Measurements from ENCODE around the gene C2CD2L. TPM values are rescaled to one million over a fixed set of nuclear protein-coding genes. Genes with fewer than 3 reads are reported as not detected.

C2CD2L gene
- polyA plus RNA-seq, 3 donors, result 3.8 to 60.2 (median 6.4) TPM

GRCh38 chr11:119157063-119157462 is 49.9 kb downstream of the C2CD2L start:
- H3K9ac ChIP-seq (ENCODE audit: insufficient read depth, low read length, poor library complexity, severe bottlenecking), result no peak overlapping the region
- peaks cover 0 to under 1% of the 10 kb centered on the region in 2 donors for H3K27me3 ChIP-seq (ENCODE audit: control insufficient read depth in 2 of 2, insufficient read depth in 2 of 2, low read length in 2 of 2)
- no peaks in the 10 kb centered on the region for H3K4me1 ChIP-seq (ENCODE audit: control insufficient read depth in 1 of 2, insufficient read depth in 2 of 2, low read length in 2 of 2)
- no peaks in the 10 kb centered on the region for H3K36me3 ChIP-seq (replicated peaks in 1 of 2; ENCODE audit: control insufficient read depth in 1 of 2, insufficient read depth in 2 of 2, low read length in 2 of 2)
- Mint-ChIP-seq H3K4me3 (no peak overlapping the region), H3K36me3 (no peaks in the 10 kb centered on the region), H3K27me3 (ENCODE audit: low read depth in 3 of 3) (peaks cover 24 to 35% (median 28%) of the 10 kb centered on the region in 3 donors), H3K27ac (peak overlapping the region in 1 of 7 donors; percentile 16), H3K9me3 (peaks cover 0 to 5% (median 0%) of the 10 kb centered on the region in 7 donors), H3K4me1 (peaks cover 6% of the 10 kb centered on the region)
- no peak overlapping the region for H3K27ac ChIP-seq (ENCODE audit: low read depth in 1 of 2, low read length in 2 of 2)
- no peaks in the 10 kb centered on the region for H3K9me3 ChIP-seq (replicated peaks in 1 of 2; ENCODE audit: control insufficient read depth in 1 of 2, insufficient read depth in 1 of 2, low read length in 2 of 2)
- WGBS (ENCODE audit: insufficient coverage), result 62% methylated on average over 2 of the region's 3 CpGs
- no peak for DNase-seq
- intact Hi-C loops (cut with micrococcal nuclease), result no loop called here
- H2AFZ ChIP-seq (ENCODE audit: insufficient read depth, low read depth, low read length, poor library complexity, severe bottlenecking), result no peak overlapping the region
- no peaks in the 10 kb centered on the region for H3K79me2 ChIP-seq (ENCODE audit: insufficient read depth, low read length)
- no peak overlapping the region for H3K4me3 ChIP-seq (replicated peaks in 1 of 3; ENCODE audit: low read depth in 2 of 3, low read length in 3 of 3)
- TF ChIP-seq CTCF (IDR thresholded peaks at IDR 0.05), result no peak
- no peak overlapping the region for H3K4me2 ChIP-seq (replicated peaks; ENCODE audit: extremely low read depth, low read length, poor library complexity, severe bottlenecking)
- H4K20me1 ChIP-seq (ENCODE audit: insufficient read depth, low read length), result no peaks in the 10 kb centered on the region

GRCh38 chr11:119158467-119158866 is 51.3 kb downstream of the C2CD2L start:
- Histone ChIP-seq H3K9ac (ENCODE audit: insufficient read depth, low read length, poor library complexity, severe bottlenecking) (no peak overlapping the region), H3K79me2 (ENCODE audit: insufficient read depth, low read length) (no peaks in the 10 kb centered on the region), H3K27ac (ENCODE audit: low read depth in 1 of 2, low read length in 2 of 2) (no peak overlapping the region), H3K9me3 (replicated peaks in 1 of 2; ENCODE audit: control insufficient read depth in 1 of 2, insufficient read depth in 1 of 2, low read length in 2 of 2) (no peaks in the 10 kb centered on the region), H3K27me3 (ENCODE audit: control insufficient read depth in 2 of 2, insufficient read depth in 2 of 2, low read length in 2 of 2) (no peaks in the 10 kb centered on the region), H3K4me1 (ENCODE audit: control insufficient read depth in 1 of 2, insufficient read depth in 2 of 2, low read length in 2 of 2) (no peaks in the 10 kb centered on the region), H4K20me1 (ENCODE audit: insufficient read depth, low read length) (no peaks in the 10 kb centered on the region), H2AFZ (ENCODE audit: insufficient read depth, low read depth, low read length, poor library complexity, severe bottlenecking) (no peak overlapping the region), H3K36me3 (replicated peaks in 1 of 2; ENCODE audit: control insufficient read depth in 1 of 2, insufficient read depth in 2 of 2, low read length in 2 of 2) (no peaks in the 10 kb centered on the region), H3K4me3 (replicated peaks in 1 of 3; ENCODE audit: low read depth in 2 of 3, low read length in 3 of 3) (no peak overlapping the region), H3K4me2 (replicated peaks; ENCODE audit: extremely low read depth, low read length, poor library complexity, severe bottlenecking) (no peak overlapping the region)
- Mint-ChIP-seq H3K27ac (peak overlapping the region in 1 of 7 donors; percentile 72), H3K4me1 (peaks cover 6% of the 10 kb centered on the region), H3K36me3 (no peaks in the 10 kb centered on the region), H3K4me3 (no peak overlapping the region), H3K9me3 (peaks cover 0 to 5% (median 0%) of the 10 kb centered on the region in 7 donors), H3K27me3 (ENCODE audit: low read depth in 3 of 3) (peaks cover 17 to 25% (median 24%) of the 10 kb centered on the region in 3 donors)
- intact Hi-C loops (cut with micrococcal nuclease), result no loop called here
- DNase-seq, result no peak
- WGBS (ENCODE audit: insufficient coverage), result 97% methylated on average over 8 of the region's 13 CpGs
- no peak for TF ChIP-seq CTCF (IDR thresholded peaks at IDR 0.05)
